Stimulated activated CD8-positive, alpha-beta memory T cell treated with anti-CD3 and anti-CD28 coated beads, Interleukin-12 subunit alpha, Interleukin-12 subunit beta, amount 100 ng/mL, for 1 hour (primary cell): Measurements from ENCODE around the gene TSPAN4.

Source experiments
- DNase-seq: peaks from one replicate; pipeline ENCODE4 v3.0.0-alpha.2; 2020; ENCODE audit warnings: low read depth

Gene TSPAN4

GRCh38 chr11:911031-911889 lies 68.6 kb downstream of the TSPAN4 start:
- DNase-seq = no peak

GRCh38 chr11:911890-912219 lies 69.2 kb downstream of the TSPAN4 start:
- DNase-seq = no peak

GRCh38 chr11:912266-912665 lies 69.6 kb downstream of the TSPAN4 start:
- DNase-seq = no peak

GRCh38 chr11:913043-913442 lies 70.4 kb downstream of the TSPAN4 start:
- no peak for DNase-seq

GRCh38 chr11:914204-914603 lies 71.6 kb downstream of the TSPAN4 start:
- DNase-seq = no peak

GRCh38 chr11:914747-915501 lies 72.3 kb downstream of the TSPAN4 start:
- no peak for DNase-seq
